Hematopoietic multipotent progenitor cell treated with erythropoietin and hydrocortisone succinate and interleukin-3 and kit ligand, for 8 days (in vitro differentiated cells): ENCODE data around the gene TULP1.

Source experiments
- DNase-seq: peaks from one replicate; pipeline ENCODE4 v3.0.0-alpha.2; 2015

Gene TULP1

GRCh38 chr6:35481226-35481625, 31.5 kb downstream of the TULP1 start:
- DNase-seq = no peak

DNA sequence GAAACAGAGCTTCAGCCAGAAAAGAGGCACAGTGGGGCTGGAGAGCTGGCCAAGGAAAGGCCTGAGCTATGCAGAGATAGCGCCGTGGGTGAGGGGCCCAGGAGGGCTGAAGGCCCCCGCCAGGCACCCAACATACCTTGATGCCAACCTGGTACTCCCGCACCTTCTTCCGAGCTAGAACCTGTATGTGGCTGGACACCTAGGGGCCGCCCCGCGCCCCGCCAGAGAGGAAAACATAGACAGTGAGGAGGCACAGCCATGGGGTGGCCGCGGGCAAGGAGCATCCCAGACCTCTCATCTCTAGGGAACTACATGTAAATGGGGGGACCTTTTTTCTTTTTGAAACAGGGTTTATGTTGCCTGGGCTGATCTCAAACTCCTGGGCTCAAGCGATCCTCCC, 32.5 kb downstream of the TULP1 start:
- DNase-seq = no peak

DNA sequence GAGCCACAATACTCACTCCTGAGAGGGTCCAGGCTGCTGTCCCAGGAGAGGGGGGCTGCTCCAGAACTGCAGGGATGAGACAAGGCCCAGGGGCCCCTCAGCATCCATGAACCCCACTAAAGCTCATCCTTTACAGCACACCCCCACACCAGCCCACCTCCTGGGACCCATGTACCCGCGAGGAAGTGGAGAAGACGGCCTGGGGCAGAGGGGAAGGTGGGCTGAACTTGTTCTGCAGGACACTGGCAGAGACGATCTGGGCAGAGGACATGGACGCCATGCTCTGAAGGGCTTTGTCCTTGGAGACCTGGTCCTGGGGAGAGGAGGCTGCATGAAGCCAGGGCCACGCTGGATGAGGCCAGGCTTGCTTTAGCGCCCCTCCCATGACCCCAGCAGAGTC, 34.4 kb downstream of the TULP1 start:
- no peak for DNase-seq

DNA sequence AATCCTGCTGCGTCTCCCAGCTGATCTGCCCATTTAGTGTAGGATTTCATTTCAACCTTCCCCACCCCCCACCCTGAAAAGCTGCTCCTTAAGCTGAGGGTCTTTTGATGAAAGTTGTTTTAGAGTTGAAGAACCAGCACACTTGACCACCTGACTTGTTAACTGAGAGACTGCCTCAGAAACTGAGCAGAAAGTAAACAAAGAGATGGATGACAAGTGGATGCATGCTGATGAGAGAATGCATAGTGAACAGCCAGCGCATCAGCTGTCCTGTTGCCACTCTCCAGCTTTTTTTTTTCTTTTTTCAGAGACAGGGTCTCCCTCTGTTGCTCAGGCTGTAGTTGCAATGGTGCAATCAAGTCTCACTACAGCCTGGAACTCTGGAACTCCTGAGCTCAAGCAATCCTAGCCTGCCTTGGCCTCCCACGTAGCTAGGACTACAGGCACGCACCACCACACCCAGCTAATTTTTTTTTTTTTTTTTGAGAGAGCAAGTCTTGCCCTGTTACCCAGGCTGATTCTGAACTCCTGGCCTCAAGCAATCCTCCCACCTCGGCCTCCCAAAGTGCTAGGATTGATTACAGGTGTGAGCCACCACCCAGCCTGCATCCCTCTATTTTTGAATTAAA, 35.0 kb downstream of the TULP1 start:
- no peak for DNase-seq

DNA sequence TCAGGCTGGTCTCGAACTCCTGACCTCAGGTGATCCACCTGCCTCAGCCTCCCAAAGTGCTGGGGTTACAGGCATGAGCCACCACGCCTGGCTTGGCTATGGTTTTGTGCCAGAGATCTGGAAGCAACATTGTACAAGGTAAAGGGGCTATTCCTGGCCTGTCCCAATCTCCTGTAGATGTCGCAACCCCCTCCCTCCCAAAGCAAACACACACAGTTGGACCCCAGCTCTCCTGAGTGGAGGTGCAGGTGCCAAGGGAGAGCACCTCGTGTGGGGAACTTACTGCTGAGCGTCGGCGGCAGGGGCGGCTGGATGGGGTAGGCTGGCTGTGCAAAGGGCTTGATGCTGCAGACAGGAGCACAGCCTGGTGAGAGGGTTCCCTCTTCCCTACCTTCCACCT, 35.7 kb downstream of the TULP1 start:
- DNase-seq = no peak

GRCh38 chr6:35476004-35476403, 36.7 kb downstream of the TULP1 start:
- DNase-seq = no peak

DNA sequence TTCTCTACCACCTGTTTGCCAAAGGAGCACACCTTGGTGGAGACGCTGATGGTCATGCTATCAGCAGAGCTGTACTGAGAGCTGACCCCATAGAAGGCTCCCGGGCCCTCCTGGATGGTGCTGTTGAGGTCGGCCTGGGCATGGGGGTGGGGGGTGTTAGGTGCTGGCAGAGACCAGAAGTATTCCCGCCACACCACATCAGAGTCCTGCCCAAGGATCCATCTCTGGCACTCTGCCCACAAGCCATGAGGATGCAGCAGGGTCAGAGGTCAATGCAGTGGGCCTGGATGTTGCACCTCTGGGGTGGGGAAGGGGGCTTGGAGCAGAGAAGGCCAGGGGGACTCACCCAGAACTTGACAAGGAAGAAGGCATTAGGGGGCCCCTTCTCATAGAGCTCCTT, 37.1 kb downstream of the TULP1 start:
- no peak for DNase-seq

- DNase-seq = no peak
These were observed 37.6 kb downstream of the TULP1 start for GRCh38 chr6:35474942-35475570.

GRCh38 chr6:35474131-35474941, 38.4 kb downstream of the TULP1 start:
- DNase-seq = no peak

DNA sequence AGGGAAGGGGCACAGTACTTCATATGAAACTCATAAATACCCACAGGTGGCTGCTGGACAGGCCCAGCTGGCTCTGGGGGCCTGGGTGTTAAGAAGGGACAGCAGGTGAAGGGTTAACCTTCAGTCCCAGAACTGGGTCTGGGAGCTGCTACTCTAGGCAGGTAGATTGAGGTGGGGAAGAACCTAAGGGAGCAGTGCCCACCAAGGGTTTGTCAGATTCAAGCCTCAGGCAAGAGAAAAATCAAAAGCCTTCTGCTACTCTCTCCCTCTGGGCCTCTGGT, 38.9 kb downstream of the TULP1 start:
- peak; percentile 36 for DNase-seq

- peak; percentile 19 for DNase-seq
These were observed 39.4 kb downstream of the TULP1 start for GRCh38 chr6:35473075-35473849.

DNA sequence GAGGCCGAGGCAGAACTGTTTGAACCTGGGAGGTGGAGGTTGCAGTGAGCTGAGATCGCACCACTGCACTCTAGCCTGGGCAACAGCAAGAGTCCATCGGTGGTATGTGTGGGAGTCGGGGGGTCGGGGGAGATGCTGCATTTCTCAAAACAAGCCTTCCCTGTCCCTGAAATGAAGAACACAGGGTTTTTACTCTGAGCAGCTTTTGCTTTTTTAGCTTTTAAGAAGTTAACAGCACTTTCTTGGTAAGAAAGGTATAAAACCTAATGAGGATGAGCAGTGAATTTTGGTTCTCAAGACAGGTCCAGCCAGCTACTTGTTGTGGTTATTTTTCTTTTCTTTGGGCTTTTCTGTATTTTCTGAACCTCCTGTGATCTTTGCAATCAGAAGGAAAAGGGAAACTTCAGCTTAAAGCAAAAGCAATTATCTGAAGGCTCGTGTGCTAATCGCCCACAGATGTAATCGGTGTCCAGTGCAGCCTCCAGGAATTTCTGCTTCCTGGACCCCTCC, 40.8 kb downstream of the TULP1 start:
- peak; percentile 5 for DNase-seq

GRCh38 chr6:35470663-35471120, 42.0 kb downstream of the TULP1 start:
- DNase-seq = peak; percentile 9

- peak; percentile 45 for DNase-seq
These were observed 42.7 kb downstream of the TULP1 start for GRCh38 chr6:35469751-35470662.

DNA sequence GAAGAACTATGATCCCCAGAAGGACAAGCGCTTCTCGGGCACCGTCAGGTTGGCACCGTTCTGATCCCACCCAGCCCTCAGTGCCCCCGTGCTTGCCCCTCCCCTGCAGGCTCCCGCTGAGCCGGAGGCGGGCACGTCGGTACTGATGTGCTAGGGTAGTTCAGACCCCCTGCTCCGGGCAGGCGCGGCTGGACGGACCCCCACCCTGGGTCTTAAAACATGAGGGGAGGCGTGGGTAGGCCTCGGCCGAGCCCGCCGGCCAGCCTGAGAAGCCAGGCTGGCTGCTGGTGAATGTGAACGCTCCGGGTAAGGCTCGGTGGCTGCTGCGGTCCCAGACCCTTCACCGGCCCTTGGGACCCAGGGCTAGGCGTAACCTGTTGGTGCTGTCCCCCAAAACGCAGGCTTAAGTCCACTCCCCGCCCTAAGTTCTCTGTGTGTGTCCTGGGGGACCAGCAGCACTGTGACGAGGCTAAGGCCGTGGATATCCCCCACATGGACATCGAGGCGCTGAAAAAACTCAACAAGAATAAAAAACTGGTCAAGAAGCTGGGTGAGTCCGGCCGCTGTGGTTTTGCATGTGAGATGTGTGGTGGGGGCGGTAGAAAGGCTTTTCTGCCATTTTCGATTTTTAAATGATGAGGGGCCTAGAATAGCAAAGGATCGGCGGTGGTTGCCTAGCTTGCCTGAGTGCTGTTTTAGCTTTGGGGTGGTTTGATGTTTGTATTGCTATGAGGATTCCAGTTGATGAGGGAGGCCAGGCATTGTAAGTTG, 43.5 kb downstream of the TULP1 start:
- peak; percentile 7 for DNase-seq

- peak; percentile 98 for DNase-seq
These were observed 44.3 kb downstream of the TULP1 start, which contains the start of gene RPL10A for GRCh38 chr6:35468181-35468979. TSS of gene RPL10A (plus strand) at chr6:35468401. CDS start at chr6:35468435, 34 bp downstream.

- no peak for DNase-seq
These were observed 47.0 kb downstream of the TULP1 start for GRCh38 chr6:35465646-35466045.

DNA sequence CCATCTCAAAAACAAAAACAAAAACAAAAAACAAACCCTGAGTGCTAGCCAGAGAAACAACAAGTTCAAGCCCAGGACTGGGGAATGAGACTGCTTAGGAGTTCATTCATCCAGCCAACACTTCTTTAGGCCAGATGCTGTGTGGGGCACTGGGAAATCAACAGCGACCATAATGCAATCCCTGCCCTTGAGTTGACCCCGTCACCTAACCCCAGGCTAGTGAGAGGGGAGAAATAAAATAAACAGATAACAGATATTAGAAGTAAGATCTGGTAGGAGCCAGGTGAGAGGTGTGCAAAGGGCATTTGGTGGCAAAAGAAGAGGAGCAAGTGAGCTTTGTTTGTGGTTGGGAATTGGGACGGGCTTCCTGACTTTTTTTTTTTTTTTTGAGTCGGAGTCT, 49.4 kb downstream of the TULP1 start:
- no peak for DNase-seq

GRCh38 chr6:35461270-35461669, 51.4 kb downstream of the TULP1 start:
- DNase-seq = no peak

DNA sequence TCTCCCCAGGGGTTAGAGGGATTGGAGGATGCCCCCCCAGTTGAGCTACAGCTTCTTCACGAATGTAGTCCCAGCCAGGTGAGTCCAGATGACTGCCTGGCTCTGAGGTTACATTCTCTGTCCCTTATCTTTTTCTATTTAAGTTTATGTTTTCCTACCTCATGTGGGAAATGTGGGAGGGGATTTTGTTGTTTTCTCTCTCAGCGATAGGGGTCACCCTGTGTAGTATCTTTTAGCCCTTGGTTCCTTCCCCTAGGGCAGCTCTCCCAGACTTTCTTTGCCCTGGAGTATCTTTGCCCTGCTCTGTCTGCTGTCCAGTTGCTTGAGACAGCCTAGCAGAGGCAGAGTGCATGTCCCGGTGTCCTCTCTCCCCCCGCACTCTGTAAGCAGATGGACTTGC, 54.8 kb downstream of the TULP1 start:
- DNase-seq = no peak
